DOHH2 (cell line): Measurements from ENCODE around the gene TMEM45A.

ENCODE experiments used
- H3F3A ChIP-seq: fragments of 200-600 bp; sonication (generic), shearing (Covaris generic); 2 replicates; pipeline ENCODE4 v1.6.0; 2016; ENCODE audit warnings: antibody characterized with exemption, mild to moderate bottlenecking; ENCODE audit not compliant: control insufficient read depth, insufficient read depth
- H3K27ac ChIP-seq: fragments of 200-600 bp; sonication (generic); 2 replicates; pipeline ENCODE4 v1.5.1; 2014; ENCODE audit warnings: low read depth, mild to moderate bottlenecking, low read length, moderate library complexity
- H3K27me3 ChIP-seq: fragments of 200-600 bp; sonication (generic); 2 replicates; pipeline ENCODE4 v1.6.1; 2014; ENCODE audit warnings: mild to moderate bottlenecking, low read length, mixed read lengths; ENCODE audit not compliant: control insufficient read depth
- H3K36me3 ChIP-seq: fragments of 200-600 bp; sonication (generic); 2 replicates; pipeline ENCODE4 v1.6.1; 2014; ENCODE audit warnings: mild to moderate bottlenecking, low read length, moderate library complexity, mixed read lengths; ENCODE audit not compliant: control insufficient read depth
- H3K4me1 ChIP-seq: fragments of 200-600 bp; sonication (generic); 2 replicates; pipeline ENCODE4 v1.6.1; 2014; ENCODE audit warnings: mild to moderate bottlenecking, low read length, mixed read lengths; ENCODE audit not compliant: control insufficient read depth
- H3K4me2 ChIP-seq: fragments of 200-600 bp; sonication (generic); 2 replicates; pipeline ENCODE4 v1.6.0; 2014; ENCODE audit warnings: mild to moderate bottlenecking, low read length, moderate library complexity
- H3K4me3 ChIP-seq: fragments of 200-600 bp; sonication (generic); 2 replicates; pipeline ENCODE4 v1.5.1; 2014; ENCODE audit warnings: mild to moderate bottlenecking, low read length, mixed read lengths
- H3K79me2 ChIP-seq: fragments of 200-600 bp; sonication (generic); 2 replicates; pipeline ENCODE4 v1.6.1; 2014; ENCODE audit warnings: mild to moderate bottlenecking, low read length, mixed read lengths; ENCODE audit not compliant: control insufficient read depth
- H3K9me2 ChIP-seq: fragments of 200-600 bp; sonication (generic); replicated peaks from 2 replicates; pipeline ENCODE4 v1.6.1; 2014; ENCODE audit warnings: mild to moderate bottlenecking, low read length, mixed read lengths; ENCODE audit not compliant: control insufficient read depth
- H3K9me3 ChIP-seq: fragments of 200-600 bp; sonication (generic); 2 replicates; pipeline ENCODE4 v1.6.1; 2014; ENCODE audit warnings: antibody characterized with exemption, low read length, mixed read lengths; ENCODE audit not compliant: control insufficient read depth, insufficient read depth
- H4K20me1 ChIP-seq: fragments of 200-600 bp; sonication (generic); 2 replicates; pipeline ENCODE4 v1.6.0; 2014; ENCODE audit warnings: low read depth, mild to moderate bottlenecking, antibody characterized with exemption, low read length, moderate library complexity; ENCODE audit not compliant: control insufficient read depth, insufficient read depth
- EZH2phosphoT487 ChIP-seq: fragments of 200-600 bp; sonication (generic); IDR thresholded peaks from 2 replicates; pipeline ENCODE4 v1.6.1; 2017; ENCODE audit warnings: borderline replicate concordance, mild to moderate bottlenecking, antibody characterized with exemption, low read length, moderate library complexity, mixed read lengths
- TF ChIP-seq, protein P1 (sequence below): fragments of 200-600 bp; sonication (generic); IDR thresholded peaks from one replicate; pipeline ENCODE4 v1.5.1; 2014; ENCODE audit warnings: antibody characterized with exemption, mild to moderate bottlenecking, low read depth, low read length; ENCODE audit not compliant: poor library complexity, severe bottlenecking

The TMEM45A gene

DNA sequence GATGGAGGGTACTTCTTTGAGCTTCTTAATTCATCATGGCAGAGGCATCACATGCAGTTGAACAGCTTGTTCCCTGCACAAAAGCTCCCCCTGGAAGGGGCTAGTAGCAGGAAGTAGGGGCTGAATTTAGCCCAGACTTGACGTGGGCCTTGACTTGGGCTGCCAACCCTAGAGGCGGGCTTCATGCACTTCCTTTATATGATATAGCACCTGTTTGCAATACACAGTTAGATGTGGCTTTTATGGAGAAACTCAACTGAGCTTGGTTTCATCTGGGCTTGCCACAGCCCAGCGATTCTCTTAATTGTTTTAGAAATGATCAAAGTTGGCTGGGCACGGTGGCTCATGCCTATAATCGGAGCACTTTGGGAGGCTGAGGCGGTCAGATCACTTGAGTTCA is 83.3 kb downstream of the TMEM45A start:
- no peaks in the 10 kb centered on the region for H3F3A ChIP-seq
- TF ChIP-seq, protein P1, sequence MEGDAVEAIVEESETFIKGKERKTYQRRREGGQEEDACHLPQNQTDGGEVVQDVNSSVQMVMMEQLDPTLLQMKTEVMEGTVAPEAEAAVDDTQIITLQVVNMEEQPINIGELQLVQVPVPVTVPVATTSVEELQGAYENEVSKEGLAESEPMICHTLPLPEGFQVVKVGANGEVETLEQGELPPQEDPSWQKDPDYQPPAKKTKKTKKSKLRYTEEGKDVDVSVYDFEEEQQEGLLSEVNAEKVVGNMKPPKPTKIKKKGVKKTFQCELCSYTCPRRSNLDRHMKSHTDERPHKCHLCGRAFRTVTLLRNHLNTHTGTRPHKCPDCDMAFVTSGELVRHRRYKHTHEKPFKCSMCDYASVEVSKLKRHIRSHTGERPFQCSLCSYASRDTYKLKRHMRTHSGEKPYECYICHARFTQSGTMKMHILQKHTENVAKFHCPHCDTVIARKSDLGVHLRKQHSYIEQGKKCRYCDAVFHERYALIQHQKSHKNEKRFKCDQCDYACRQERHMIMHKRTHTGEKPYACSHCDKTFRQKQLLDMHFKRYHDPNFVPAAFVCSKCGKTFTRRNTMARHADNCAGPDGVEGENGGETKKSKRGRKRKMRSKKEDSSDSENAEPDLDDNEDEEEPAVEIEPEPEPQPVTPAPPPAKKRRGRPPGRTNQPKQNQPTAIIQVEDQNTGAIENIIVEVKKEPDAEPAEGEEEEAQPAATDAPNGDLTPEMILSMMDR, result no peak
- TF ChIP-seq EZH2phosphoT487, result no peak
- H3K36me3 ChIP-seq, result no peaks in the 10 kb centered on the region

DNA sequence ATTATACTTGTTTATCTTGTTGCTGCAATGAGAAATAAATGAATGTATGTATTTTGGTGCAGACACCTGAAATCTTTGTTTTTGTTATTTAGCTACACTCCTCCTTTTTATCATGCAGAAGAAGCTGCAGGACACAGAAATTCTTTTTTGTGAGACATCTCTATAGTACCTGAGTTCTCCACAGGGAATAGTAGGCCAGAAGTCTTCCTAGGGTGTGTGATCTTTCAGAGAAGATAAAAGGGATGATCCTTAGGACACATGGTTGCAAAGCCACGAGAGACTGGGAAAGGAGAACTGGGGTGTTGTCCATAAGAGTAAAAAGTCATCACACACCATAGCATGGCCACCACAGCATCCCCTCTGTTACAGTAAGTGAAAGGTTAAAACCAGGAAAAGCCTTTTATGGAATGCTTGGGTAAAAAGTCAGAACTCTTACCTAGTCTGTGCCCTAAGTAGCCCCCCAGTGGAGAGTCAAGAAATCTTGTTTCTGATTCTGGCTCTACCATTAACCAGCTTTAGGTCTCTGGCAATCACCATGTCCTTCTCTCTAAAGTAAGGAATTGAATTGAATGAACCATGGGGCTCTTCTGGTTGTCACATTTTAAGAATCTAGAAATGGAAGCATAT is 85.1 kb downstream of the TMEM45A start:
- H3K4me2 ChIP-seq, result no peak overlapping the region
- H3K79me2 ChIP-seq, result no peaks in the 10 kb centered on the region
- TF ChIP-seq, protein P1, result no peak
- H3K27me3 ChIP-seq, result no peaks in the 10 kb centered on the region; the same call in 1 of the 2 replicates
- H3K36me3 ChIP-seq, result no peaks in the 10 kb centered on the region
- H4K20me1 ChIP-seq, result no peaks in the 10 kb centered on the region
- no peaks in the 10 kb centered on the region for H3K9me3 ChIP-seq
- H3K4me3 ChIP-seq, result no peak overlapping the region
- no peaks in the 10 kb centered on the region for H3K4me1 ChIP-seq
- no peak overlapping the region for H3K27ac ChIP-seq
- no peaks in the 10 kb centered on the region for H3K9me2 ChIP-seq
- H3F3A ChIP-seq, result no peaks in the 10 kb centered on the region

More for the DNA sequence above, 83.3 kb downstream of the TMEM45A start:
- no peaks in the 10 kb centered on the region for H3K9me2 ChIP-seq
- no peaks in the 10 kb centered on the region for H3K4me1 ChIP-seq
- no peaks in the 10 kb centered on the region for H3K9me3 ChIP-seq
- H3K27me3 ChIP-seq, result no peaks in the 10 kb centered on the region
- H3K4me3 ChIP-seq, result no peak overlapping the region
- no peaks in the 10 kb centered on the region for H3K79me2 ChIP-seq
- no peak overlapping the region for H3K27ac ChIP-seq
- H4K20me1 ChIP-seq, result no peaks in the 10 kb centered on the region
- H3K4me2 ChIP-seq, result no peak overlapping the region

DNA sequence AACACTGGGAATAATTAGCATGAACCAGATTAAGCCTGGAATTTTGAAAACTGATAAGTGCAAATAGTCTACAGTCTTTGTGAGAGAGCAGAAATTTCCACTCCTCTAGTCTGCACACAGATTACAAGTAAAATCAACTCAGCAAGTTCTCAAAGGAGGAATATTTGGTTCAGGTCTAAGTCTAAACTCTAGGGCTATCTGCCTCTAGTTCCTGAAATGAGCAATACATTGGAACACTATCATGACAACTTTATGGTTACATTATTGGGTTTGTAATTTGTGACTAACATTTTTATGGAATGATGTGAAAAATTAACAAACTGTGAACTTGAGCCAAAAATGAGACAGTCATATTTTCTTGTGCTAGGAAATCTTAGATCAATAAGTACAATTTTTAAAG is 86.2 kb downstream of the TMEM45A start:
- no peak overlapping the region for H3K4me2 ChIP-seq
- no peaks in the 10 kb centered on the region for H3F3A ChIP-seq
- no peaks in the 10 kb centered on the region; the same call in 1 of the 2 replicates for H3K27me3 ChIP-seq
- no peak for TF ChIP-seq EZH2phosphoT487
- TF ChIP-seq, protein P1, result no peak
- H3K36me3 ChIP-seq, result no peaks in the 10 kb centered on the region
- H3K9me2 ChIP-seq, result no peaks in the 10 kb centered on the region
- no peak overlapping the region for H3K27ac ChIP-seq
- H3K9me3 ChIP-seq, result no peaks in the 10 kb centered on the region
- H4K20me1 ChIP-seq, result no peaks in the 10 kb centered on the region
- no peaks in the 10 kb centered on the region for H3K79me2 ChIP-seq
- H3K4me1 ChIP-seq, result no peaks in the 10 kb centered on the region
- H3K4me3 ChIP-seq, result no peak overlapping the region
